Pancreas (tissue), 10 donors: ENCODE data around the gene GALNT9. TPM values are rescaled to one million over a fixed set of nuclear protein-coding genes. Genes with fewer than 3 reads are reported as not detected.
A peak's percentile ranks its signal among the peaks of the same experiment; 100 is the strongest.
"Not testable (repeated sequence)": the region's sequence is repeated elsewhere in the genome, so short reads cannot be mapped to it uniquely, and the experiment has no call there.

Source experiments
- ATAC-seq, 4 donors: fragments of 200-7000 bp; cut with Tn5 transposase; one replicate each; pipeline versions ENCODE4 v1.8.0 to v1.9.1; 2020; ENCODE audit warnings: mild to moderate bottlenecking in 4 of 4, moderate library complexity in 4 of 4
- DNase-seq, 6 donors: peaks; one replicate each; pipeline ENCODE4 v3.0.0-alpha.2; 2020
- FAIRE-seq: peaks from 2 replicates; lab custom pipeline; 2012; peaks lifted over from hg19 to GRCh38; lab: Jason Lieb, UNC
- H3K27ac ChIP-seq, 4 donors: fragments of 200-600 bp; sonication (generic); 1 replicate in 3 of 4; 2 replicates in 1 of 4; pipeline versions ENCODE4 v1.5.0 to v1.8.0; 2020
- H3K27me3 ChIP-seq, 4 donors: fragments of 200-600 bp; one replicate each; pipeline ENCODE4 v1.8.0; 2021
- H3K36me3 ChIP-seq, 3 donors: fragments of 200-600 bp; sonication (generic) in 1 of 3; one replicate each; pipeline versions ENCODE4 v1.5.0 to v1.8.0; 2020 to 2021
- H3K4me1 ChIP-seq, 3 donors: fragments of 200-600 bp; one replicate each; pipeline ENCODE4 v1.8.0; 2021
- H3K4me3 ChIP-seq, 4 donors: fragments of 200-600 bp; sonication (generic) in 2 of 4; one replicate each; pipeline versions ENCODE4 v1.5.0 to v1.8.0; 2020 to 2021
- H3K9me3 ChIP-seq, 4 donors: fragments of 200-600 bp; one replicate each; pipeline ENCODE4 v1.8.0; 2021
- CTCF ChIP-seq, 4 donors: fragments of 200-600 bp; sonication (generic) in 3 of 4; IDR thresholded peaks; one replicate each; pipeline versions ENCODE4 v1.5.0 to v1.8.0; 2021; ENCODE audit warnings: antibody characterized with exemption in 4 of 4
- WGBS, 2 donors: extraction: QIAGEN DNeasy Blood & Tissue Kit; methylation state at CpG; one replicate each; pipeline ENCODE4 v1.1.7; 2013; 5-methylcytosine and 5-hydroxymethylcytosine counted together
- intact Hi-C, 3 donors: fragments of 100-400 bp; cut with DNase I; formaldehyde crosslinking; loops; one replicate each; pipeline versions ENCODE4 v1.11.1 to v1.14.2; 2022
- polyA plus RNA-seq, 2 donors: library from polyadenylated mRNA; stranded (reverse); fragments of 200-250 nt; gene quantifications; one replicate each; pipeline ENCODE4 v1.2.3, GENCODE V29; 2013
- total RNA-seq, 6 donors: library from RNA; stranded (reverse); fragmentation: NEBNext Ultra II Directional in 4 of 6; extraction: Animal tissue kit (Norgen Biotek cat#: 25700) in 4 of 6; gene quantifications; one replicate each; pipeline versions ENCODE4 v1.2.1 to v1.2.4, GENCODE V29; 2021 to 2023
- donor health status: healthy with polysubstance abuse.
- donor health status: DM: no; HTN: no; CAD: no; lungs with moderate emphysema.
- donor health status: DM: no; HTN: no; CAD: no.
- donor health status: control.
- donor health status: control.
- donor health status: Bipolar disorder and iron deficiency.
- donor health status: DM: yes; HTN: yes; CAD: no.
- donor health status: DM: no; HTN: no; CAD: no.
- donor health status: DM: no; HTN: no; CAD: no.
- donor health status: DM: yes; HTN: yes; CAD: no.

Gene GALNT9
- total and polyA plus RNA-seq, 8 donors, result 0.09 to 0.46 (median 0.25) TPM; not detected in 5

- DNase-seq, result peak in 1 of 6 donors; percentile 3
- Histone ChIP-seq H3K4me1 (no peaks in the 10 kb centered on the region), H3K9me3 (no peaks in the 10 kb centered on the region), H3K36me3 (no peaks in the 10 kb centered on the region), H3K27me3 (no peaks in the 10 kb centered on the region), H3K4me3 (no peak overlapping the region), H3K27ac (no peak overlapping the region)
- WGBS, 2 donors, result 68 to 74% methylated on average over 18 of the region's 18 CpGs
- no peak for ATAC-seq
- intact Hi-C loops, result no loop called here
- FAIRE-seq, result no peak
- no peak for TF ChIP-seq CTCF (IDR thresholded peaks at IDR 0.05)
Measured at GRCh38 chr12:132253698-132254480, 75.5 kb downstream of the GALNT9 start.

- H3K9me3 ChIP-seq, intact Hi-C loops, H3K27ac ChIP-seq, FAIRE-seq, H3K4me1 ChIP-seq, DNase-seq, ATAC-seq, H3K4me3 ChIP-seq, H3K27me3 ChIP-seq, H3K36me3 ChIP-seq: not testable (repeated sequence)
- 64 to 83% methylated on average over 3 to 5 of the region's 5 CpGs for WGBS, 2 donors
Measured at GRCh38 chr12:132252981-132253380, 76.4 kb downstream of the GALNT9 start.

- intact Hi-C loops, result no loop called here
Measured at GRCh38 chr12:132251741-132252490, 77.5 kb downstream of the GALNT9 start.

GRCh38 chr12:132251310-132251709, 78.1 kb downstream of the GALNT9 start:
- Histone ChIP-seq H3K36me3 (no peaks in the 10 kb centered on the region), H3K9me3 (no peaks in the 10 kb centered on the region), H3K27me3 (no peaks in the 10 kb centered on the region), H3K4me3 (no peak overlapping the region), H3K4me1 (no peaks in the 10 kb centered on the region), H3K27ac (no peak overlapping the region)
- WGBS, 2 donors, result 71 to 76% methylated on average over 18 of the region's 18 CpGs
- ATAC-seq (no peak), DNase-seq (peak in 1 of 6 donors; percentile 39), FAIRE-seq (no peak)
- no peak for TF ChIP-seq CTCF (IDR thresholded peaks at IDR 0.05)
- intact Hi-C loops, result no loop called here

More at GRCh38 chr12:132251741-132252490, 77.5 kb downstream of the GALNT9 start:
- DNase-seq, result peak in 1 of 6 donors; percentile 4
- 72 to 75% methylated on average over 21 of the region's 21 CpGs for WGBS, 2 donors
- Histone ChIP-seq H3K27ac (no peak overlapping the region), H3K4me3 (no peak overlapping the region), H3K36me3 (no peaks in the 10 kb centered on the region), H3K9me3 (no peaks in the 10 kb centered on the region), H3K4me1 (no peaks in the 10 kb centered on the region), H3K27me3 (no peaks in the 10 kb centered on the region)
- FAIRE-seq, result no peak
- ATAC-seq, result no peak
- no peak for TF ChIP-seq CTCF (IDR thresholded peaks at IDR 0.05)

- intact Hi-C loops, result no loop called here
- H3K27me3 ChIP-seq, result no peaks in the 10 kb centered on the region
- 81 to 84% methylated on average over 33 of the region's 33 CpGs for WGBS, 2 donors
- no peak for TF ChIP-seq CTCF (IDR thresholded peaks at IDR 0.05)
- H3K36me3 ChIP-seq, result no peaks in the 10 kb centered on the region
- H3K9me3 ChIP-seq, result no peaks in the 10 kb centered on the region
- DNase-seq (peak in 2 of 6 donors; percentile 14 to 37), FAIRE-seq (no peak), ATAC-seq (no peak)
- no peak overlapping the region for H3K4me3 ChIP-seq
- H3K4me1 ChIP-seq, result no peaks in the 10 kb centered on the region
- no peak overlapping the region for H3K27ac ChIP-seq
Measured at GRCh38 chr12:132250707-132251106, 78.7 kb downstream of the GALNT9 start.
